GM18499 (cell line): ENCODE measurements around the gene SNAPC4.
"Not testable (repeated sequence)": the region's sequence is repeated elsewhere in the genome, so short reads cannot be mapped to it uniquely, and the experiment has no call there.

Source experiments
- ATAC-seq: cut with Tn5 transposase; IDR thresholded peaks from one replicate; pipeline ENCODE4 v1.9.1; 2021; ENCODE audit warnings: moderate number of reproducible peaks; ENCODE audit not compliant: insufficient read depth, unreplicated experiment

The SNAPC4 gene

GRCh38 chr9:136359774-136360718, 39.9 kb downstream of the SNAPC4 start:
- no peak for ATAC-seq

GRCh38 chr9:136358888-136359287, 41.1 kb downstream of the SNAPC4 start:
- no peak for ATAC-seq

- no peak for ATAC-seq
These were observed 42.0 kb downstream of the SNAPC4 start for GRCh38 chr9:136358016-136358415.

- ATAC-seq: no peak
These were observed 42.7 kb downstream of the SNAPC4 start for GRCh38 chr9:136357202-136357725.

GRCh38 chr9:136355616-136356557, 44.1 kb downstream of the SNAPC4 start:
- ATAC-seq: no peak

GRCh38 chr9:136354592-136355085, 45.3 kb downstream of the SNAPC4 start:
- ATAC-seq: no peak

GRCh38 chr9:136353757-136354488, 46.0 kb downstream of the SNAPC4 start:
- no peak for ATAC-seq

- no peak for ATAC-seq
These were observed 46.9 kb downstream of the SNAPC4 start for GRCh38 chr9:136353088-136353487.

GRCh38 chr9:136352682-136353081, 47.3 kb downstream of the SNAPC4 start:
- ATAC-seq: no peak

GRCh38 chr9:136351868-136352267, 48.1 kb downstream of the SNAPC4 start:
- not testable (repeated sequence) for ATAC-seq

- no peak for ATAC-seq
These were observed 48.6 kb downstream of the SNAPC4 start for GRCh38 chr9:136351252-136351800.
